ENCODE measurements around the gene CD28. TPM values are rescaled to one million over a fixed set of nuclear protein-coding genes. Genes with fewer than 3 reads are reported as not detected.

Gene CD28
- total RNA-seq (2022) (not detected in 2 replicates), Bru-seq, nascent RNA (percentile 11 among the genes with signal in this experiment), BruChase-seq, experiment 1, labeled RNA remaining after a 6-hour chase (percentile 10 among the genes with signal in this experiment), BruChase-seq, experiment 2, labeled RNA remaining after a 2-hour chase (percentile 9 among the genes with signal in this experiment)
- long read RNA-seq = 0 reads

- CTCF ChIA-PET = interaction anchor here (0.9 to 1.5 kb wide), 3 partner anchors 12 to 222 kb away, joined by 4 to 5 read pairs (median 4); no protein-coding TSS in a partner anchor
- H3K4me1 Mint-ChIP-seq (ENCODE audit: insufficient read depth, unreplicated experiment) = no peaks in the 10 kb centered on the region
These were observed at the start of gene CD28 for GRCh38 chr2:203706403-203706802. TSS of gene CD28 (plus strand) at chr2:203706639. CDS start at chr2:203706697, 58 bp downstream.

GRCh38 chr2:203659331-203660049, 46.9 kb upstream of the CD28 start:
- H3K4me1 Mint-ChIP-seq (ENCODE audit: insufficient read depth, unreplicated experiment) = peaks cover 20% of the 10 kb centered on the region

More at GRCh38 chr2:203706403-203706802, at the start of gene CD28:
- Mint-ChIP-seq H3K9me3 (ENCODE audit: unreplicated experiment) (no peaks in the 10 kb centered on the region), H3K4me3 (ENCODE audit: unreplicated experiment) (no peak within 1 kb of the TSS), H3K27ac (ENCODE audit: low read depth, unreplicated experiment) (no peak within 1 kb of the TSS), H3K36me3 (ENCODE audit: insufficient read depth, unreplicated experiment) (no peaks in the 10 kb centered on the region), H3K27me3 (ENCODE audit: insufficient read depth, unreplicated experiment) (no peaks in the 10 kb centered on the region)
- intact Hi-C loops (cut with micrococcal nuclease) = no loop called here
- no TSS peak for BruUV-seq (replicated peaks)
- no peak for TF ChIP-seq CTCF (IDR thresholded peaks at IDR 0.05; ENCODE audit: unreplicated experiment)
- no peak for DNase-seq (ENCODE audit: unreplicated experiment)
- POLR2A ChIA-PET = interaction anchor here (0.6 to 1.1 kb wide), 2 partner anchors 13 to 172 kb away, joined by 3 read pairs; no protein-coding TSS in a partner anchor

DNA sequence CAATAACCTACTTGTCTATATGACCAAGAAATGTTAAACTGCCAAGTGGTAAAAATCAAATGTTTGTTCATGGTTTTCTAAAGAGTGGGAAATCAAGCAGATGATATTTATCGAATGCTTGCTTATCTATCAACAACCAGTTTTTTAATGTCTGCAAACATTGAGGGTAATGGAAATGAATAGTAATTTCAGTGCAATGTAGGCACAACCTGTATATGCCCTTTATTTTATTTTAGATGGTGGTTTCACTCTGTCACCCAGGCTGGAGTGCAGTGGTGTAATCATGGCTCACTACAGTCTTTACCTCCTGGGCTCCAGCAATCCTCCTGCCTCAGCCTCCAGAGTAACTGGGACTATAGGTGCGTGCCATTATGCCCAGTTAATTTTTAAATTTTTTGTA, 46.0 kb upstream of the CD28 start:
- POLR2A ChIA-PET = no interaction called here
- intact Hi-C loops (cut with micrococcal nuclease) = no loop called here
- no peak overlapping the region for H3K4me3 Mint-ChIP-seq (ENCODE audit: unreplicated experiment)
- no peak for DNase-seq (ENCODE audit: unreplicated experiment)
- no peaks in the 10 kb centered on the region for H3K27me3 Mint-ChIP-seq (ENCODE audit: insufficient read depth, unreplicated experiment)
- H3K9me3 Mint-ChIP-seq (ENCODE audit: unreplicated experiment) = no peaks in the 10 kb centered on the region
- H3K36me3 Mint-ChIP-seq (ENCODE audit: insufficient read depth, unreplicated experiment) = peaks cover 4% of the 10 kb centered on the region
- H3K4me1 Mint-ChIP-seq (ENCODE audit: insufficient read depth, unreplicated experiment) = peaks cover 14% of the 10 kb centered on the region
- BruUV-seq (replicated peaks) = no TSS peak
- CTCF ChIA-PET = no interaction called here
- no peak for TF ChIP-seq CTCF (IDR thresholded peaks at IDR 0.05; ENCODE audit: unreplicated experiment)
- no peak overlapping the region for H3K27ac Mint-ChIP-seq (ENCODE audit: low read depth, unreplicated experiment)

More at GRCh38 chr2:203659331-203660049, 46.9 kb upstream of the CD28 start:
- POLR2A ChIA-PET = no interaction called here
- no peak overlapping the region for H3K27ac Mint-ChIP-seq (ENCODE audit: low read depth, unreplicated experiment)
- H3K36me3 Mint-ChIP-seq (ENCODE audit: insufficient read depth, unreplicated experiment) = peaks cover 10% of the 10 kb centered on the region
- H3K9me3 Mint-ChIP-seq (ENCODE audit: unreplicated experiment) = no peaks in the 10 kb centered on the region
- no peak overlapping the region for H3K4me3 Mint-ChIP-seq (ENCODE audit: unreplicated experiment)
- no peak for TF ChIP-seq CTCF (IDR thresholded peaks at IDR 0.05; ENCODE audit: unreplicated experiment)
- no peak for DNase-seq (ENCODE audit: unreplicated experiment)
- no peaks in the 10 kb centered on the region for H3K27me3 Mint-ChIP-seq (ENCODE audit: insufficient read depth, unreplicated experiment)
- intact Hi-C loops (cut with micrococcal nuclease) = no loop called here
- CTCF ChIA-PET = no interaction called here
- BruUV-seq (replicated peaks) = no TSS peak

DNA sequence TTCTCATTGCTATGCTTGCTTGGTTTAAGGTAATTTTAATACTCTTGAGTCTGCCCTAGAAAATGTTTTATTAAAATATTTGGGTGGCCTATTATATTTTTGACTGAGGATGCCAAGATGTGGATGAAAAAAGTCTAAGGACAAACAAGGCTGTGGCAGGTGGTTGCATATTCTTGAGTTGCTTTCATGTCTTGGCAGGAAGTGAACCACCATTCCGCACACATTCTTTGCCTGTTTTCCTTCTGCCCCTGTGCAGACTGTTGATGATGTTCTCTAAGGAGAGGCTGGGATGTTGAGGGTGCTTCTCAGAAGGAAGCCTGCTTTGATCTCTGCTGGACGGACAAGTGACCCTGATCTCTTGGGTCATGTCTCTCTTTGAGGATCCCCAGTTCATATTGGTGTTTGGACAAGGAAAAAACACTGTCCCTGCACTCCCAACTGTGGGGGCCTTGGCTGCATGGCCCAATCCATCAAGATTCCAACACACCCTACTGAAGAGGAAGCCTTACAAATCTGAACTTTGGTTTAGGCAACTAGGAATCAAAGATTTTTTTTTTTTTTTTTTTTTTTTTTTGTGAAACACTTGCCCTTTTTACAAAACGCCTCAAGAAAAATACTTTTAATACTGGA, 45.0 kb upstream of the CD28 start:
- TF ChIP-seq CTCF (IDR thresholded peaks at IDR 0.05; ENCODE audit: unreplicated experiment) = no peak
- POLR2A ChIA-PET = no interaction called here

More for the DNA sequence above, 45.0 kb upstream of the CD28 start:
- Mint-ChIP-seq H3K4me3 (ENCODE audit: unreplicated experiment) (no peak overlapping the region), H3K36me3 (ENCODE audit: insufficient read depth, unreplicated experiment) (no peaks in the 10 kb centered on the region), H3K4me1 (ENCODE audit: insufficient read depth, unreplicated experiment) (peaks cover 7% of the 10 kb centered on the region), H3K27ac (ENCODE audit: low read depth, unreplicated experiment) (no peak overlapping the region), H3K27me3 (ENCODE audit: insufficient read depth, unreplicated experiment) (no peaks in the 10 kb centered on the region), H3K9me3 (ENCODE audit: unreplicated experiment) (no peaks in the 10 kb centered on the region)
- CTCF ChIA-PET = no interaction called here
- intact Hi-C loops (cut with micrococcal nuclease) = no loop called here
- DNase-seq (ENCODE audit: unreplicated experiment) = no peak
- BruUV-seq (replicated peaks) = no TSS peak
